MV-4-11 (cell line): ENCODE measurements around the gene ZNF8.
"Not testable (repeated sequence)": the region's sequence is repeated elsewhere in the genome, so short reads cannot be mapped to it uniquely, and the experiment has no call there.

Source experiments
- DNase-seq: peaks from one replicate; lab custom pipeline; 2025; lab: John Stamatoyannopoulos, UW

ZNF8 gene

DNA sequence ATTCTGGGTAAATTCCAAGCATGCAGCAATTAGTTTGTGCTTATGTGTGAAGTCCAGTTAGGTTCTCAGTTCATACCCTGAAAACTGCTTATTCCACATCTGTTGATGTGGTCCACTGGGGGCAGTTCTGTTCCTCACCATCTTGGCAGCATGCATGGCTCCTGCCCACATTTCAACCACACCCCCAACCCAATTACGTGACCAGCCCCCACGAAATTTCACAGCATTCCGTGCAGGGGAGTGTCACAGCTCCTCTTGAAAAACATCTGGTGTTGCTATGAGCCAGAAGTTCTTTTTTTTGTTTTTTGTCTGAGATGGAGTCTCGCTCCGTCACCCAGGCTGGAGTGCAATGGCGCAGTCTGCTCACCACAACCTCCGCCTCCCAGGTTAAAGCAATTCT lies 17.3 kb downstream of the ZNF8 start:
- no peak for DNase-seq

DNA sequence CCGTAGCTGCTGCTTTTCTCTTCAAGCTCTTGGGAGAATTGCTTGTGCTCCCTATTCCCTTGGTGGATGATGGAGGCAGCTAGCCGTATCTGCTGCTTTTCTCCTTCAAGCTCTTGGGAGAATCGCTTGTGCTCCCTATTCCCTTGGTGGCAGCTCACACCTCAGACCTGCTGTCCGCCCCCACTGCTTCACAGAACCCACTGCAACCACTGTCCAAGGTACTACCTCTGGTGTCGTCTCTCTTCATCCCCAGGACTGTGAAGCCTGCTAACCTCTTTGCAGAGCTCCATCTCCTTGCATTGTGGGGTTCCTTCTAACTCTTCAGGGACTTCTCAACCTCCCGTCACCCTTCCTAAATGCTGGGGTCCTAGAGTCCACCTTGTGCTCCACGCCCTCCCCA lies 21.9 kb downstream of the ZNF8 start:
- no peak for DNase-seq

DNA sequence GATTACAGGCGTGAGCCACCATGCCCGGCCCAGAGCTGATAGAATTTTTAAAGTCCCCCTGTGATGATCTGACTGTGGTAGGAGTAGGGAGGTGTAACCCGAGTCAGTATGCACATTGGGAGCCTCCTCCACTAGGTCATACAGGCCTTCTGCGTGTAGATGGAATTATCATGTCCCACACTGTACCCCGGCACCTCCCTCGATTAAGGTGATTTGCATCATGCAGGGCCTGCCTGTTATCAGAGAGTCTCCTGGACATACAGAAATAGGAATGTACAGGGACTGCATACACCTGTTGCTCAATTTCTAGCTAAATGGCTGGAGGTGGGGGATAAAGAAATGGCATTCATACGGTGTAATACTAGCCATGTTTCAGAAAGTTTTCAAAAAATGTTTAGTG lies 25.5 kb downstream of the ZNF8 start:
- no peak for DNase-seq

DNA sequence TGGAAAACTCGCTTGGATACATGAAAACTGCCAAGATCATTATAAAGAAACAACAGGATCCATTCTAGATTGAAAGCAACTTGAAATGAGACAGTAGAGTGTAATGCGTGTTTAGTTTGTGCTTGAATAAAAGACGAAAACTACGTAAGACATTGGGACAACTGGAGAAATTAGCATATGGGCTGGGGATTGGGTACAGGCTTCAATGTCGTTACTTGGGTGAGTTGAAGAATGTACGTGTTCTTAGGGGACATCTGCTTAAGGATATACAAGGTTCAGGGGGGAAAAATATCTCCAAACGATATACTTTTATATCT lies 26.0 kb downstream of the ZNF8 start:
- DNase-seq, result no peak

DNA sequence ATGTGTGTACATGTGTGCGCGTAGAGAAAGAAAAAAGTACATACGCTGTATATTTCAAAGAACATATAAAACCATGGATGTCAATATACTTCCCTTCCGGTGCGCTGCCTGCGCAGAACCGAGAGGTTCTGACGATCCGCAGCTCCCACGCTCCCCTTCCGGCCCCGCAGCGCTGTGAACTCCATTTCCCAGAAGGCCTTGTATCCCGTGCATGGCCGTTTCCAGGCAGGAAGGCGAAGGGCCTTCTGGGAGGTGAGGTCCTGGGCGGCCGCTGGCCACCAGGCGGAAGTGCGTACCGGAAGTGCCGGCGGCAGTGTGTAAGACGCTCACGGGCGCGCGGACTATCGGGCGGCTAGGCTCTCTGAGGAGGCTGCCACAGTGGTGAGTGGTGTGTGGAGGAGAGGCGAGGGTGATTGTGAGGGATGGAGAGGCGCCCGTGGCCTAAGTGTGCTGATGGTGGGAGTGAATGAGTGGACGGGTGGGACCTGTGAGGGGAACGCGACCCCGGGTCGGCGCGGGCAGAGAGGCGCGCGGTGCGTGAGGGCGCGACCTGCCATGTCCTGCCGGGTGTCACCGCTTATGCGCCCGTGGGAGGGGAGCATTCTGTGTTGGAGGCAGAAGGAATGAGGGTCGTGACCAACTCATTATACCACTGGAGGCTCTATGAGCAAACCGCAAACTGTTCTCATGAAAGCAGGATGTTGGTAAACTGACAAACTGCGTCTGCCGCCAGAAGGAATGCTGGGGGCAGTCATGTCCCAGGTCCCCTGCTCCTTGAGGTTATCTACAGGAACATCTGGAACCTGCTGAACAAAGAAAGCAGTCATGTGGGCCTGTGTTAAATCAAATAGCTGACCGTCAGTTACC lies 26.5 kb downstream of the ZNF8 start, which contains the start of gene ERVK3-1:
TSS of gene ERVK3-1 (plus strand) at position 313 of the 867 bp plus-strand sequence. CDS start 6,792 bp downstream, outside the sequence.
- DNase-seq, result peak; percentile 100

DNA sequence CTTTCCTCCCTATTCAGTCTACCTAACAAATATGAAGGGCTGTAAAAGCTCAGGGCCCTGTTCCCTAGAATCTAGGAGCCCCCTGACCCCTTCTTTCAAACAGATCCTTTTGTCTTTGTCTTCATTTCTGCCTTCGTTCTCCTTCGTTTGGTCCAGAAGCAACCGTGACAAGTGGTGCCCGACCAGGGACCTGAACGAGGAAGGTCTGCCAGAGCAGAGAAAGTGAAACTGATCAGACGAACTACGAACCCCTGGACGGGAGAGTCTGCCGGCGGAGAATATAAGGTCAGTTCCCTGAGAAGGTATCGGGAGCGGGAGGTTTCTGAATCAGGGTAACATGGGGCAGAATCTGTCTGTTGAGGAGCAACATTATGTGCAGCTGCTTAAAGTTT lies 27.2 kb downstream of the ZNF8 start:
- peak; percentile 55 for DNase-seq

DNA sequence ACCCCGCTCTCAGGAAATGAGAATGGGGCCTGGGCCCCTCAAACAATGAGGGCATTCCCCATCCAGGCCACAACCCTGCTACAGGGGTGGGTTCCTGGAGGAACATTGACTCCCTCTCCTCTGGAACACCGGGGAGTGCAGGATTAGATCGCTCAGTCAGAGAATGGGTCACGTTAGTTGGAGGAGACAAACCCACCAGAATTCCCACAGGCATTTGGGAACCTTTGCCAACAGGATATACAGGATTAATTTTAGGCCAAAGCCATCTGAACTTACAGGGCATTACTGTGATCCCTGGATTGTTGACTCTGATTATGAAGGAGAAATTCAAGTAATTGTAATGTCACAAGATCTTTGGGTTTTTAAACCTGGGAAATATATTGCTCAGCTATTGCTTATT lies 29.0 kb downstream of the ZNF8 start:
- DNase-seq, result no peak

DNA sequence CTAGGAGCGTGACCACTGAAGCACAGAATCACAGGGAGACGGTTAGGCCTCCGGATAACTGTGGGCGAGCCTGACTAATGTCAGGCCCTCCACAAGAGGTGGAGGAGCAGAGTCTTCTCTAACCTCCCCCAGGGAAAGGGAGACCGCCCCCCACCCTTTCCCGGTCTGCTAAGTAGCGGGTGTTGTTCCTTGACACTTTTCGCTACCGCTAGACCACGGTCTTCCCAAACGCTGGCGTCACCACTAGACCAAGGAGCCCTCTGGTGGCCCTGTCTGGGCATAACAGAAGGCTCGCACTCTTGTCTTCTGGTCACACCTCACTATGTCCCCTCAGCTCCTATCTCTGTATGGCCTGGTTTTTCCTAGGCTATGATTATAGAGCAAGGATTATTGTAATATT lies 31.9 kb downstream of the ZNF8 start:
- DNase-seq, result not testable (repeated sequence)

DNA sequence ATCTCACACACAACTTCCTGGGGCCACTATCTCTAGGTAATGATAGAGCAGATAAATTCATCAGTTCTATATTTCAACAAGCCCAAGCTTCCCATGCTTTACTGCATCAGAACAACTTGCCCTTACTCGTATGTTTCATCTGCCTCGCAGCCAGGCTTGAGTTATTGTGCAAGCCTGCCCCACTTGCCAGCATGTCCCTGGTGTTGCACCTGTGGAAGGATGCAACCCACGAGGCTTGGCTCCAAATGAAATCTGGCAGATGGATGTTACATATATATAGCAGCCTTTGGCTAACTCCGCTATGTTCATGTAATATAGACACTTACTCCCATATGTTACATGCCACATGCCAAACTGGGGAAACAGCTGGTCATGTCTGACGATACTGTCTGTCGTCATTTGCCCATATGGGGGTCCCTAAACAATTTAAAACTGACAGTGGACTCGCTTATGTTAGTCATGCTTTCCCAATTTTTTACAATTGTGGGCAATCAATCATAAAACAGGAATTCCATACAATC lies 32.6 kb downstream of the ZNF8 start:
- DNase-seq, result no peak

DNA sequence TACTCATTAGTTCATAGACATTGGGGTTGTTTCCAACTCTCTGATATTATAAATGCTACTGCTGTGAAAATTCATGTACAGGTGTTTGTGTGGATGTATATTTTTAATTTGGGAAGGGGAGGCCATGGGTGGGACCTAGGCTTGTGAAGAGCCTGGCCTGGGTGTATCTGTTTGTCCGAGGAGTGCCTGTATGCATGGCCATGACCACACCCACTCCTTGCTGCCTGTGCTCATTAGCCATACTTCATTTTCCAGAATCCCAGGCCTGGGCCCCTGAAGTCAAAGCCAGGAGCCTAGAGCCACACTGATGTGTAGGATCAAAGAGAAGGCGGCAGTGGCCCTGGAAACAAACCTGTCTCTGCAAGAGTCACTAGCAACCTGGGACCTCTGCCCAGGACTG lies 36.8 kb downstream of the ZNF8 start:
- no peak for DNase-seq

DNA sequence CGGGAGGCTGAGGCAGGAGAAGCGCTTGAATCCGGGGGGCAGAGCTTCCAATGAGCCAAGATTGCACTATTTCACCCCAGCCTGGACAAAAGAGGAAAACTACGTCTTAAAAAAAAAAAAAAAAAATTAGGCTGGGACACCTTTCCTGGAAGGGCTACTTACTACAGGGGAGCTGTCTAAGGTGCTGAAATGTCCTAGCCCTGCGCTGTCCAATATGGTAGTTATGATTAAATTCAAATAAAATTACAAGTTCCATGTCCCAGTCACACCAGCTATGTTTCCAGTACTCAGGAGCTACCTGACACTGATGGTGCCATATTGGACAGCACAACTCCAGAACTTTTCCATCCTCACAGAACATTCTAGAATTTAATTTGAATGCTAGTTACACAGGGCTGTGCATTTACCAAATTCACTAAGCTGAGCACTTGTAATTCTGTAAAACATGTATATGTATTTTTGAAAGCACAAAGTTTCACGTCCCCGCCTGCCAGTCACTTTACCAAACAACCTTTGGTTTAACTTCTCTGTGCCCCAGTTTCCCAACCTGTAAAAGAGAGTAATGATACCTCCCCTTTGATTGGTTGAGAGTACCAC lies 38.8 kb downstream of the ZNF8 start:
- peak; percentile 34 for DNase-seq

DNA sequence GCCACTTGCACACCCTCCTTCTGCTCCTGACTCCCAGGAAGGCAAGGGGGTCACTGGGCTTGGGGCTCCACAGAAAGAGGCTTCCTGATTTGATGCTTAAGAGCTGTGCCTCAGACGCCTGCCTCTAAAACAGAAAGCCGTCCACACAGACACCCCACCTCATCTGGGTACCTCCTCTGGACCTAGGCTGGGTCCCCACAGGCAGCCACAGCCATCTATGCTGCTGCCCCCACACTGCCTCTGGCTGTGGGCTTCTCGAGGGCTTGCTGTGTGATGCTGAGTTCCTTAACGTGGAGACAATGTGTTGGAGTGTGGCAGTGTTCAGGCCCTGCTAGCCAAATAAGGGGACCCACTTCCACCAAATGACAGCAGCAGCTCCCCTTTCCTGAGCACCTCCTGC lies 39.5 kb downstream of the ZNF8 start:
- no peak for DNase-seq

DNA sequence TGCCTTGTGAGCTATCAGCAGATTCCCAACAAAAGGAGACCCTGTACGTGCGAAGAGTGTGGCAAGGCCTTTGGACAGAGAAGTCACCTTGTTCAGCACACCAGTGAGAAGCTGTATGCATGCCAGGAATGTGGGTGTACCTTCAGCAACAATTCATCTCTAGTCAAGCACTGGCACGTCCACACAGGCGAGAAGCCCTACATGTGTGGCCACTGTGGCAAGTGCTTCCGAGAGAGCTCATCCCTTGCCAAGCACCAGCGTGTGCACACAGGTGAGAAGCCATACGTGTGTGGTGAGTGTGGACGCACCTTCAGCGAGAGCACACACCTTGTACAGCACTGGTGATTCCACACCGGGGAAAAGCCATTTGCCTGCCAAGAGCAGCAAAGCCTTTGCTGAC lies 40.5 kb downstream of the ZNF8 start:
- DNase-seq, result no peak

DNA sequence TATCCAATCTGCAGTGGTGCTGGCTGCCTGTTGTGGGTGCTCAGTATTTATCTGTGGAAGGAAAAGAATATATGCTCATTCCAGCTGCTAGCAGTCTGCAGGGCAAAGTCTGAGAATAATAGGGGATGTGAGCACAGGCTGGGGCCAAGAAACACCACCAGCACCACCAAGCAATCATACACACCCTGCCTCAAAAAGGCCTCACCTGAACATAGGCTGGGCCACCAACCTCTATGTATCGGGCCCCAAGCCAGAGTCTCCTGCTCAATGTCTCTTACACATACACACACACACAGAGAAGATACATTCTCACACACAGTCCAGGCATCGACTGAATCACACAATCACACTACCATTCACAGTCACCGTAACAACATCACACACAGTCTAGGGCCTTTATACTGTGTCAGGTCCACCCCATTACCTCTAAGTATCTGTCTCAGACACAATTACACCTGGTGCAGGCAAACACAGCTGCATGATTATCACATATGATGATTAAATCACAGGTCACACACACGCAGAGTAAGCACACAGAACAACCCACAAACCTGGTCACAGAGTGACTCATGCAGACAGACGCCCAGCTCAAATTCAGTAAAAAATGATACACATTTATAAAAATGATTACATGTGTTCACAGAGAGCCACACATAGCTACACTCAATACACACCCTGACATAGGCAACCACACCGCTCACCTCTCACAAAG lies 46.7 kb downstream of the ZNF8 start:
- DNase-seq, result no peak

DNA sequence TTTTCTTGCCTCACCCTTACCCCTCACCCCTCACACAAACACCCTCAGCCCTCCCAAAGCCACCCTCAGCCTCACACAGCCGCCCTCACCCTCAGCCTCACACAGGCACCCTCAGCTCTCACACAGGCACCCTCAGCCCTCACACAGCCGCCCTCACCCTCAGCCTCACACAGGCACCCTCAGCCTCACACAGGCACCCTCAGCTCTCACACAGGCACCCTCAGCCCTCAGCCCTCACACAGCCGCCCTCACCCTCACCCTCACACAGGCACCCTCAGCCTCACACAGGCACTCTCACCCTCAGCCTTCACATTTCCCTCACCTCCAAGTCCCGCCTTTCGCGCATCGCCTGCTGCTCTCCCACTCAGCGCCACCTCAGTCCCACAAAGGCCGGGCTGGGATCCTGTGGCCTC lies 47.8 kb downstream of the ZNF8 start:
- DNase-seq, result no peak

DNA sequence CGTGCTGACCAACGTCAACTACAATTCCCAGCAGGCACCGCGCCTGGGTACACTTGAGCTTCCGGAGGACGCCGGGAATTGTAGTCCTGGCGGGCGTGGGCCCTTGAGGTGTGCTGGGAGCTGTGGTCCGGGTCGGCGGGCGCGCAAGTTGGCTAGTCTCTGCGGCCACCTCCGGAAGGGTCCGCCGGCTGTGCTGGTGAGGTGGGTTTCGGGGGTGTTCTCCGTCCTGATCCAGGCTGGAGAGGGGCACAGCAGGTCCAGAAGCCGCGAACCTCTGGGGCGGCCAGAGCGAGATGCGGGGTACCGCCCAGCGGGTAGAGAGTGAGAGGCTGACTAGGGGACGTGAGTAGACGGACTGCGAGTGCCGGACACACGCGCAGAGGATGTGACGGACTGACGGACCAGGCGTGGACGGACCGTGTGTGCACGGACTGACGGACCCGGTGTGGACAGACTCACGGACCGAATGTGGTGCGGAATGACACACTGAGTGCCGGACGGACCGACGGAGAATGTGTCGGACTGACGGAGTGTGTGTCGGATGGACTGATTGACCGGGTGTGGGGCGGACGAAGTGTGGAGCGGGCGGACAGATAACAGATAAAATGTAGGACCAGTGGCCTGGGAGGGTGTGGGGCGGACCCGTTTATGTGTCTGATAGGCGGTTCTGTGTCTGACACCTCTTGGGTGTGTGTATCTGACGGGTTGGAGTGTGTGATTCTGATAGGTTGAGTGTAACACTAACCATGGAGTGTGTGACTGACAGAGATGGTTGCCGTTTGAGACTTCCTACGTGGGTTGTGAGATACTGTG lies 48.4 kb downstream of the ZNF8 start, which contains the start of gene ZSCAN22:
TSS of gene ZSCAN22 (plus strand) at position 81 of the 813 bp plus-strand sequence. CDS start 7,809 bp downstream, outside the sequence.
- peak; percentile 94 for DNase-seq

DNA sequence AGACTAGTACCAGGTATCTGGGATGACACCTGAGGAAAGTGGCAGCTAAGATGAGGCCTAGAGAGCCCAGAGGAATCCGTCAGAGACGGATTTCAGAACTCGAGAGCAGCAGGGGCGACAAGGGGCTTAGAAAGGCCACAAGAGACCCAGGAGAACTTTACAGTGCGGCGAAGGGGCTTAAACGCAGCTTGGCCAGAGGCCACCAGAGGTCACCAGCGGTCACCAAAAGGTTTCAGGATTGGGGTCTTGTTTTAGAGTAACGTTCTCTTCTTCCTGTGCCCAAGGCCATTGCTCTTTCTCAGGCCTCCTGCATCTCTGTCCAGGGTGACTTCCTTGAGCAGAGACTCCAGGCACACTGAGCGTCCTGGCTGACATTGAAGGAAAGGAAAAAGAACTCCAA lies 50.2 kb downstream of the ZNF8 start:
- peak; percentile 42 for DNase-seq

DNA sequence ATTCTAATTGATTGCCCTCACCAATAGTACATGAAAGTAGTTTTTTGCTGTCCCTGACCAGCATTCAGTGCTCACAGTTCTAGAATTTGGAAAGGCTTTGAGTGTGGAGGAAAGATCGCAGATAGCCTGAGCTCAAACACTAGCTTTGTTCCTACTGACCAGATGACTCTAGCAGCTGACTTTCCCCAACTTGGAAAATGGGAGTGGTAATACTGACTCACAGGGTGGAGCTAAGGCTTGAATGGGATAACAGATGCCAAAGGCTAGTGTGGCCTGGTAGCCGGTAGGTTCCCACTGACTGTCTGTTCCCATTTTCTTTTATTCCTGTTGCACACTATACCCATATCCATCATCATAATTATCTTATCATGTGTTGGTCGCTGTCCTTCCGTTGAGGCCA lies 51.7 kb downstream of the ZNF8 start:
- no peak for DNase-seq

DNA sequence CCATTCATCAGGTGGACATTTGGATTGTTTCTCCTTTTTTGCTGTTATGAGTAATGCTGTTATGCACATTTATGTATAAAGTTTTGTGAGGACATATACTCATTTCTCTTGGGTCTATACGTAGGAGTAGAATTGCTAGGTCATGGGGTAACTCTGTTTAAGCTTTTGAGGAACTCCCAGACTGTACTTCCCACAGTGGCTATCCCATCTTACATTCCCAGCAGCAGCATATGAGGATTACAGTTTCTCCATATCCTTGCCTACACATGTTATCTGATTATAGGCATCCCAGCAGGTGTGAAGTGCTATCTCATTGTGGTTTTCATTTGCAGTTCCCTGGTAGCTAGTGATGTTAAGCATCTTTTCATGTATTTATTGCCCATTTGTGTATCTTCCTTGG lies 53.9 kb downstream of the ZNF8 start:
- DNase-seq, result no peak

DNA sequence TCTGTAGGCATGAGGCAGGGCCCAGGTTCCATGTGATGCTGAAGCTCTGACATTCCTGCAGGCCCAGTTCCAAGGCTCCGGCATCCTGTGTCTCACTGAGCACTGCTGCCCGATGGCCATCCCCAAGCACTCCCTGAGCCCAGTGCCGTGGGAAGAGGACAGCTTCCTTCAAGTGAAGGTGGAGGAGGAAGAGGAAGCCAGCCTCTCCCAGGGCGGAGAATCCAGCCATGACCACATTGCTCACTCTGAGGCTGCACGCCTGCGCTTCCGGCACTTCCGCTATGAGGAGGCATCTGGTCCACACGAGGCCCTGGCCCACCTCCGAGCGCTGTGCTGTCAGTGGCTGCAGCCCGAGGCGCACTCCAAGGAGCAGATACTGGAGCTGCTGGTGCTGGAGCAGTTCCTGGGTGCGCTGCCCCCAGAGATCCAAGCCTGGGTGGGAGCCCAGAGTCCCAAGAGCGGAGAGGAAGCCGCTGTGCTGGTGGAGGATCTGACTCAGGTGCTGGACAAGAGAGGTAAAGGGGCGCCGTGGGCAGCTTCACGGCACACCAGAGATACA lies 56.0 kb downstream of the ZNF8 start:
- DNase-seq, result no peak

DNA sequence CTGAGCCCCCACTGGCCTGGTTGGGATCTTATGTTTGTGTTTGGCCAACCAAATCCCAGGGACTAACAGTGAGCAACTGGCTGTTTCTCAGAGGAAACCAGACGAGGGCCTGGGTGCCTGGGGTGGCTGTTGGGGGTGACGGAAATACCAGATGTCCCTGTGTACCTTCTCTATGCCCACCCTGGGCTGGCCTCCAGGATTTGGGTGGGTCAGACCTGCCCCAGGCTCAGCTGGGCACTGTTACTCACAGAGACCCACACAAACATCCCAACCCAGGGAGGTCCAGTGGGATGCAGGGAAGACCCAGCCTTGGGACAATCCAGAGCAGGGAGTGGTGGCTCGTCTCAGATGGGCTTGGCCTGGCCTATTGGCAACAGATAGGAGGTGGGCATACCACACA lies 56.9 kb downstream of the ZNF8 start:
- DNase-seq, result no peak

DNA sequence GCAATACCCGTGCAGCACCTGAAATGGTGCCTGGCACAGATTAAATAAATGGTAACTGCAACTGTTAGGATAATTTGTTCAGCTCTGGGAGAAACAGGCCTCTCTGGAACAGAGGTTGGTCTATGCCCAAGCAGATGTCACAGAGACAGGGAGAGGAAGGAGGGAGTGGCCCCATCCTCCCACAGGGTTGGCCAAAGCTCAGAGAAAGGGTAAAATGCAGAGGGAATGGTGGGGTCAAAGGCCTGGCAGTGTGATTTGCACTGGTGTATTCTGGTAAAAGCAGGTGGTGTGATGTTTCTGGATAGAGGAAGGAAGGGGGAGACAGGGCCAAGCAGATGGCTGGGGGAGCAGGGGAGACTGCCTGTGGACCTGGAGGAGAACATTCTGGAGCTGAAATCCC lies 57.5 kb downstream of the ZNF8 start:
- DNase-seq, result no peak
